UCSD-AML1 (cell line): ENCODE measurements around the gene OR10AD1.
"Not testable (repeated sequence)": the region's sequence is repeated elsewhere in the genome, so short reads cannot be mapped to it uniquely, and the experiment has no call there.

Experiments
- DNase-seq: peaks from one replicate; lab custom pipeline; 2025; ENCODE audit not compliant: unreplicated experiment; lab: John Stamatoyannopoulos, UW

Gene OR10AD1

GRCh38 chr12:48163150-48163747 lies 39.8 kb downstream of the OR10AD1 start:
- DNase-seq, result no peak

DNA sequence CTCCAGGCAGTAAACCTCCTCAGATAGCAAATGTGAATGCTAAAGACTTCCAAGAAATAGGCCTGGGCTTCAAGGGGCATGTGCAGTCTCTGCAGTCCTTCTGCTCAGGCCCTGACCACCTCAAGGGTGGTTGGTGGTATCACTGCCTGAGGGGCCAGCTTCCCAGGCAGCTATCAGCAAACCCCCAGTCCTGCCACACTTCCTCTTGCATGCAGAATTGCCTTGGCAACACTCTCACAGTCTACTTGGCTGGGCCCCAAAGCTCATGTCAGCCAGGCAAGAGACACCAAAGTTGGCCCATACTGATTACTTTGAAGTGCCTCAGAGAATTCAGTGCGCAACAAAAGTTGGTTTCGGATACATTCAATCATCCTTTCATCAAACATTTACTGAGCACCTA lies 42.3 kb downstream of the OR10AD1 start:
- DNase-seq, result peak; percentile 64

DNA sequence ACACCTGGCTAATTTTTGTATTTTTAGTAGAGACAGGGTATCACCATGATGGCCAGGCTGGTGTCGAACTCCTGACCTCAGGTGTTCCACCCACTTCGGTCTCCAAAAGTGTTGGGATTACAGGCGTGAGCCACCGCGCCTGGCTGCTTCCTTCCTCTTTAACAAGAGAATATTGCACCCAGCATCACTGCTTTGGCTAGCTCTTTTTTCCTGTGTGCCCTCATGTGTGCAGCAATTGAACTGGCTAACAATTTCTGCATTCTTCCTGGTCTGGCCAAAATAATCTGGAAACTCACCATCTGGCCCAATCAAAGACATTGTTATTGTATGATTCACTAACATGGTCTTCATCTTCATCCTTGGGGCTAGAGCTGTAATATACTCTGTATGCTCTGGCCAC lies 43.0 kb downstream of the OR10AD1 start:
- DNase-seq, result peak; percentile 31

DNA sequence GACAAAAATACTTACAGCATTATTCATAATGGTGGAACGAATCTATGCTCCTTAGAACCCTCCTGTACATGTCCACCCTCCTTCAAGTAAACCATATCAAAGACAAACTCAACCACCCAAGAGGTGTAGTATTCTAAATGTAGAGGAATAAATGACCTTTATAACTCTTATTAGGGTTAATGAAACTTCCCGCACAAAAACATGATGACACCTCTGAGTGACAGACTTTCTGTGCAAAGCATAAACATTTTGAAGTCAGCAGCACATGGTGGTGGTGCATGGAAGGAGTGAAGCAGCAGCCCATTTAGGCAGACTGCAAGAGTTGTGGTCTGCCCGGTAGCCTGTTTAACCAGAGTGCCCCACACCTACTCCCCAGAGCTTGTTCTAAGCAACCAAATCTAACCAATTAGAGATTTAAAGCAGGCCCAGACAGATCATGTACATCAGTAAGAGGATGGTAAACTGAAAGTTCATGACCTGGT lies 45.2 kb downstream of the OR10AD1 start:
- no peak for DNase-seq

DNA sequence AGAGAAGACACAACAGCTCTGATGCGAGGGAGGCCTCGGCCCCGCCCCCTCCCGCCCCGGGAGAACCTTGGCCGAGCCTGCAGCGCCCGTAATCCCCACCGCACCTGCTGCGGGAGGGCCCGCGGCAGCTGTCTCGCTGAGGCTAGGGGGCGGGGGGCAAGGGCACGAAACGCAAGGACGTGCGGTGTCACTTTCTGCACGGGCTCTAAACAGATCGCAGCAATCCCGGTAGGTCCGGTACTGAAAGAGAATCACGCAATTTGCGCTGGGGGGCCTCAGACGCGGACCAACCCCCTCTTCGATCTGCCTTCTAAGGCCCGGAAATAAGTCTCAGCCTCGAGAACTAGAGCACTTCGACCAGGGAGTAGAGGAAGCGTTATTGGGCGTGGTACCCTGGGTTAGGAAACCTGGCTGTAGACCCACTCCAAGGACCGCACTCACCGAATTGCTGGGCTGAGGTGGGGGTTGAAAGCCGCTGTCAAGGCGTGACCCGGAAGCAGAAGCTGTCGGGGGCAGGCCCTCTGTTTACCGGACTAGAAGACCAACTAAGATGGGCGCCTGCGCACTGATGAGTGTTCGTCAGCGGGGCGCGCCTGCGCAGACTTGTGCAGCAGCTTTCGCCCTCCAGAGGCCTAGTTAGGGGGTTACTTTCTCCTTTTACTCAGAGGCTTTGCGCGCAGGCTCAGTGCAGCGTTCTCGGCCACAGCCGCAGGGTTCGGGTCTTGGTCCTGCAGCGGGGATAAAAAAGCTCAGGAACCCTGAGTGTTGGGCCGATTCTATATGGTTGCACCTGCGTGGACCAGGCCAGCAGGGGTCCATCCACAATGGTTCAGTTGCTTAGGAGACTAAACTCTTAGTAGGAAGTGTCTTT lies 45.8 kb downstream of the OR10AD1 start, which contains the start of gene ASB8:
Gene ASB8, minus strand, starts transcription at position 498 of the 871 bp plus-strand sequence. CDS start 4,019 bp downstream, outside the sequence.
- DNase-seq, result peak; percentile 99

DNA sequence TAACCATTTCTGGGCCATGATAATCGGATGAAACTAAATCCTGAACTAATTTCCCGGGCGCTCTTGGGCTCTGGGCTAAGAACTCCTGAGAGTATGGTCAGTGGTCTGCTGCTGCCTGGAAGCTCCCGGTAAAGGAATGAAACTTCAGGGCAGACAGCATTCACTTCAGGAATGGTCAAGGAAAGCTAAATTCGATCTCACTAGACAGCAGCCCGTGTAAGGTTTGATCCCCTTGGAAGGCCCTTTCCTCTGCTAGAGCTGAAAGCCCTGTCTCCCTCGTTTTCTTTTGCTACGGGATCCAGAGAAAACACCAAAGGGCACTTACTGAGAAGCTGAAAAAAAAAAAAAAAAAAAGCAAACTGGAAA lies 46.5 kb downstream of the OR10AD1 start:
- DNase-seq, result no peak

DNA sequence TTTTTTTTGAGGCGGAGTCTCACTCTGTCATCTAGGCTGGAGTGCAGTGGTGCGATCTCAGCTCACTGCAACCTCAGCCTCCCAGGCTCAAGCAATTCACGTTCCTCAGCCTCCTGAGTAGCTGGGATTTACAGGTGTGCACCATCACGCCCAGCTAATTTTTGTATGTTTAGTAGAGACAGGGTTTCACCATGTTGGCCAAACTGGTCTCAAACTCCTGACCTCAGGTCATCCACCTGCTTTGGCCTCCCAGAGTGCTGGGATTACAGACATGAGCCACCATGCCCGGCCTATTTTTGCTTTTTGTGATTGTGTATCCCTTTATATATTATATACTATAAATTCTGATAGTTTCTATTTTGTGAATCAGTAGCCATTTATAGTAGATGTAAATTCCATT lies 47.3 kb downstream of the OR10AD1 start:
- DNase-seq, result not testable (repeated sequence)
